Measurements from ENCODE around the gene EML5. TPM values are rescaled to one million over a fixed set of nuclear protein-coding genes. Genes with fewer than 3 reads are reported as not detected.
A peak's percentile ranks its signal among the peaks of the same experiment; 100 is the strongest.

The EML5 gene
- total RNA-seq, 1 experiment from 2014 or later, result 0.85 TPM

DNA sequence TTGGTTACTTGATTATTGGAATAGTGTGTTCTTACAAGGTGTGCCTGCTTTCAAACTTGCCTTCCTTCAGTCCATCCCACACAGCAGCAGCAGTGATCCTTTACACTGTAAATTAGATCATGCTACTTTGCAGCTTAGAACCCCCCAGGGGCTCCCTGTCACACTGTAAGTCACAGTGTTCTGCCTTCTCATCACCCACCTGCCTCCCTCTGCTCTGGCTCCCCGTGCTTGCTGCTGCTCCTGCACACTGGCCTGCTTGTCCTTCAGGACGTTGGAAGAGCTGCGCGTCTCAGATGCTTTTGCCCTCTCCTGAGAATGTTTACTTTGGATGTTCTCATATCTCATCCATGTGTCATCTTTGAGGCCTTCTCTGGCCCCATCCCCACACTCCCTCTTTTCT is 202.6 kb downstream of the EML5 start:
- Mint-ChIP-seq H3K4me1 (no peaks in the 10 kb centered on the region), H3K9me3 (no peaks in the 10 kb centered on the region), H3K36me3 (peaks cover 58% of the 10 kb centered on the region), H3K27ac (peak overlapping the region; percentile 17), H3K27me3 (ENCODE audit: low read depth) (no peaks in the 10 kb centered on the region), H3K4me3 (no peak overlapping the region)
- DNase-seq (ENCODE audit: low spot score), result no peak
- ATAC-seq, result no peak
- TF ChIP-seq ELF4 (CRISPR knock-in tag; IDR thresholded peaks at IDR 0.05; ENCODE audit: low read depth) (no peak), CREB1 (CRISPR knock-in tag; IDR thresholded peaks at IDR 0.05) (no peak), MXD4 (CRISPR knock-in tag; IDR thresholded peaks at IDR 0.05; ENCODE audit: borderline replicate concordance) (no peak), TCF7 (CRISPR knock-in tag; IDR thresholded peaks at IDR 0.05; ENCODE audit: low read depth) (no peak), ZNF532 (CRISPR knock-in tag; IDR thresholded peaks at IDR 0.05; ENCODE audit: borderline replicate concordance) (no peak), PRRX2 (CRISPR knock-in tag; IDR thresholded peaks at IDR 0.05) (no peak), E2F4 (CRISPR knock-in tag; IDR thresholded peaks at IDR 0.05; ENCODE audit: borderline replicate concordance, low read depth) (no peak), PREB (CRISPR knock-in tag; IDR thresholded peaks at IDR 0.05; ENCODE audit: borderline replicate concordance) (no peak), IRF1 (CRISPR knock-in tag; IDR thresholded peaks at IDR 0.05) (no peak)
- TF ChIP-seq, protein P1, sequence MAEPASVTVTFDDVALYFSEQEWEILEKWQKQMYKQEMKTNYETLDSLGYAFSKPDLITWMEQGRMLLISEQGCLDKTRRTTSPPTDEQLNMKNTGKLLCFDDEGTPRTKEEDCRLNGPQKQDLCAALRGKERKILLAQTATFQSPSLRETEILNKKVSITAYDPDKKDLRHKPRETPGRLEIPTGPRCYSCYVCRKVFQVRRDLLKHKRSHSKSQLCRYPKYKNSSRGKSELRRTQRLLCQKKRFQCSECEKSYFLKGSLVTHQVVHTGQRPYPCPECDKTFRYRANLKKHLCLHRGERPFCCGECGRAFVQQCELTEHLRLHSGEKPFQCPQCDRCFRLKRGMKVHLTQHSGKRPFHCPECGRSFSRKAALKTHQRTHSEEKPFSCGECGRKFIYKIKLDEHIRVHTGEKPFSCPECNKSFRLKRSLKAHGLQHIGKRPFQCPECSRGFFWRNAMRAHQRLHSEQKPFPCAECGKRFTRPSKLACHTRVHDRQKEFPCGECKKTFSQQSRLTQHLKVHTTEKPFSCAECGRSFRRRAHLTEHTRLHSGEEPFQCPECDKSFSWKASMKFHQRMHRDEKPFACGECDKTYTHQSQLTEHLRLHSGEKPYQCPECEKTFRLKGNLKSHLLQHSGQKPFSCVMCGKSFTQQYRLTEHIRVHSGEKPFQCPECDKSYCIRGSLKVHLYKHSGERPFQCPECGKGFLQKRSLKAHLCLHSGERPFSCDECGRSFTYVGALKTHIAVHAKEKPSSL (CRISPR knock-in tag; conservative IDR thresholded peaks at IDR 0.05), result no peak
- TF ChIP-seq, protein P2, sequence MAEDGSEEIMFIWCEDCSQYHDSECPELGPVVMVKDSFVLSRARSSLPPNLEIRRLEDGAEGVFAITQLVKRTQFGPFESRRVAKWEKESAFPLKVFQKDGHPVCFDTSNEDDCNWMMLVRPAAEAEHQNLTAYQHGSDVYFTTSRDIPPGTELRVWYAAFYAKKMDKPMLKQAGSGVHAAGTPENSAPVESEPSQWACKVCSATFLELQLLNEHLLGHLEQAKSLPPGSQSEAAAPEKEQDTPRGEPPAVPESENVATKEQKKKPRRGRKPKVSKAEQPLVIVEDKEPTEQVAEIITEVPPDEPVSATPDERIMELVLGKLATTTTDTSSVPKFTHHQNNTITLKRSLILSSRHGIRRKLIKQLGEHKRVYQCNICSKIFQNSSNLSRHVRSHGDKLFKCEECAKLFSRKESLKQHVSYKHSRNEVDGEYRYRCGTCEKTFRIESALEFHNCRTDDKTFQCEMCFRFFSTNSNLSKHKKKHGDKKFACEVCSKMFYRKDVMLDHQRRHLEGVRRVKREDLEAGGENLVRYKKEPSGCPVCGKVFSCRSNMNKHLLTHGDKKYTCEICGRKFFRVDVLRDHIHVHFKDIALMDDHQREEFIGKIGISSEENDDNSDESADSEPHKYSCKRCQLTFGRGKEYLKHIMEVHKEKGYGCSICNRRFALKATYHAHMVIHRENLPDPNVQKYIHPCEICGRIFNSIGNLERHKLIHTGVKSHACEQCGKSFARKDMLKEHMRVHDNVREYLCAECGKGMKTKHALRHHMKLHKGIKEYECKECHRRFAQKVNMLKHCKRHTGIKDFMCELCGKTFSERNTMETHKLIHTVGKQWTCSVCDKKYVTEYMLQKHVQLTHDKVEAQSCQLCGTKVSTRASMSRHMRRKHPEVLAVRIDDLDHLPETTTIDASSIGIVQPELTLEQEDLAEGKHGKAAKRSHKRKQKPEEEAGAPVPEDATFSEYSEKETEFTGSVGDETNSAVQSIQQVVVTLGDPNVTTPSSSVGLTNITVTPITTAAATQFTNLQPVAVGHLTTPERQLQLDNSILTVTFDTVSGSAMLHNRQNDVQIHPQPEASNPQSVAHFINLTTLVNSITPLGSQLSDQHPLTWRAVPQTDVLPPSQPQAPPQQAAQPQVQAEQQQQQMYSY (CRISPR knock-in tag; IDR thresholded peaks at IDR 0.05), result no peak
- POLR2A ChIA-PET, result no interaction called here
- CTCF ChIA-PET, result no interaction called here

- Mint-ChIP-seq H3K27ac (no peak overlapping the region), H3K4me1 (no peaks in the 10 kb centered on the region), H3K4me3 (no peak overlapping the region), H3K9me3 (no peaks in the 10 kb centered on the region), H3K36me3 (peaks cover 58% of the 10 kb centered on the region), H3K27me3 (ENCODE audit: low read depth) (no peaks in the 10 kb centered on the region)
- DNase-seq (ENCODE audit: low spot score), result no peak
- POLR2A ChIA-PET, result no interaction called here
- CTCF ChIA-PET, result no interaction called here
- no peak for ATAC-seq
- TF ChIP-seq, protein P3, sequence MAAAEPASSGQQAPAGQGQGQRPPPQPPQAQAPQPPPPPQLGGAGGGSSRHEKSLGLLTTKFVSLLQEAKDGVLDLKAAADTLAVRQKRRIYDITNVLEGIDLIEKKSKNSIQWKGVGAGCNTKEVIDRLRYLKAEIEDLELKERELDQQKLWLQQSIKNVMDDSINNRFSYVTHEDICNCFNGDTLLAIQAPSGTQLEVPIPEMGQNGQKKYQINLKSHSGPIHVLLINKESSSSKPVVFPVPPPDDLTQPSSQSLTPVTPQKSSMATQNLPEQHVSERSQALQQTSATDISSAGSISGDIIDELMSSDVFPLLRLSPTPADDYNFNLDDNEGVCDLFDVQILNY (CRISPR knock-in tag; IDR thresholded peaks at IDR 0.05), result no peak
- no peak for TF ChIP-seq ETV6 (CRISPR knock-in tag; IDR thresholded peaks at IDR 0.05)
- no peak for TF ChIP-seq ZNF423 (CRISPR knock-in tag; IDR thresholded peaks at IDR 0.05)
- no peak for TF ChIP-seq EMX1 (CRISPR knock-in tag; IDR thresholded peaks at IDR 0.05)
- no peak for TF ChIP-seq GABPB1 (CRISPR knock-in tag; IDR thresholded peaks at IDR 0.05)
- TF ChIP-seq, protein P4, sequence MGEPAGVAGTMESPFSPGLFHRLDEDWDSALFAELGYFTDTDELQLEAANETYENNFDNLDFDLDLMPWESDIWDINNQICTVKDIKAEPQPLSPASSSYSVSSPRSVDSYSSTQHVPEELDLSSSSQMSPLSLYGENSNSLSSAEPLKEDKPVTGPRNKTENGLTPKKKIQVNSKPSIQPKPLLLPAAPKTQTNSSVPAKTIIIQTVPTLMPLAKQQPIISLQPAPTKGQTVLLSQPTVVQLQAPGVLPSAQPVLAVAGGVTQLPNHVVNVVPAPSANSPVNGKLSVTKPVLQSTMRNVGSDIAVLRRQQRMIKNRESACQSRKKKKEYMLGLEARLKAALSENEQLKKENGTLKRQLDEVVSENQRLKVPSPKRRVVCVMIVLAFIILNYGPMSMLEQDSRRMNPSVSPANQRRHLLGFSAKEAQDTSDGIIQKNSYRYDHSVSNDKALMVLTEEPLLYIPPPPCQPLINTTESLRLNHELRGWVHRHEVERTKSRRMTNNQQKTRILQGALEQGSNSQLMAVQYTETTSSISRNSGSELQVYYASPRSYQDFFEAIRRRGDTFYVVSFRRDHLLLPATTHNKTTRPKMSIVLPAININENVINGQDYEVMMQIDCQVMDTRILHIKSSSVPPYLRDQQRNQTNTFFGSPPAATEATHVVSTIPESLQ (CRISPR knock-in tag; IDR thresholded peaks at IDR 0.05), result no peak
These were observed 204.7 kb downstream of the EML5 start for GRCh38 chr14:88588081-88588480.
